ENCODE results near the gene GPR143.
"Not testable (repeated sequence)": the region's sequence is repeated elsewhere in the genome, so short reads cannot be mapped to it uniquely, and the experiment has no call there.

The GPR143 gene

GRCh38 chrX:9768321-9768839 lies 2.7 kb upstream of the GPR143 start:
- DNase-seq = not testable (repeated sequence)

- DNase-seq = no peak
Measured at GRCh38 chrX:9767375-9767774, 1.7 kb upstream of the GPR143 start.

- no peak for DNase-seq
Measured at GRCh38 chrX:9765072-9765736, 443 bp downstream of the GPR143 start.

GRCh38 chrX:9759337-9759736 lies 6.3 kb downstream of the GPR143 start:
- DNase-seq = no peak

DNA sequence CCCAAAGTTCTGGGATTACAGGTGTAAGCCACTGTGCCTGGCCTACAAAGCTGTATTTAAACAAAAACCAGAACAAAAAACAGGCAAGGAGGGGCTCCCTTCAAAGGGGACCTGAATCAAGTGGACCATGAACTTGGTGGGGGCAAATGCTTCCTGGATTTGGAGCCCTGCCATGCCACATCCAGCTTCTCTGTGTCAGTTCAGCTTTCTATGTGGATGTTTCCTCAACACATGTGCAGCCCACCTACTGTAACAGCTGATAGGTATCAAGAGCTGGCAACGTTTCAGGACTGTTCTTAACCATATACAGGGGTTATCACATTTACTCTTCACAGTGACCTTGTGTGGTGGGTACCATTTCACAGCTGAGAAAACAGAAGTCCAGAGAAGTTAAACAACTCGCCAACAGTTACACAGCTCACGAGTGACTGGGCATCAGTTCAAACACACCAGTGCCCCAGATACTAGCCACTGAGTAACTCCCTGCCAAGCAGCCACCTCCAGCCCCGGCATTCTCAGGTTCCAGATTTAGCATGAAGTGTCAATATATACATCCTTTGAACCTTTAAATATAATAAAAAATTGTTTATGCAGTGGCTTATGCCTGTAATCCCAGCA lies 7.5 kb downstream of the GPR143 start:
- DNase-seq = no peak

- DNase-seq = no peak
Measured at GRCh38 chrX:9757366-9757765, 8.3 kb downstream of the GPR143 start.

- DNase-seq = no peak
Measured at GRCh38 chrX:9749146-9749692, 16.4 kb downstream of the GPR143 start.

DNA sequence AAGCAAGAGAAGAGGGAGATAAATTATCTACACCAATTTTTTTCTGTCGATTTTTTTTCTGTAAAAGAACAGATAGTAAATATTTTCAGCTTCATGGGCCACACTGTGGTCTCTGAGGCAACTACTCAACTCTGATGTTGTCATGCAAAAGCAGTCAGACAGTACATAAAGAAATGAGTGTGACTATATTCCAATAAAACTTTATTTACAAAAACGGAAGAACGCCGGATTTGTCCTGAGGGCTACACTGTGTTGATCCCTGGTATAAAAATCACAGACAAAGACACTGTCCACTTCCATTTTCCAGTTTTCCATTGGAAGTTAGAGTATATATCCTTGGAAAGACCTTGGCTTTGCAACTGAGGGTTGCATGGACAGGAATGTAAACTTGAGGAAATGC lies 18.0 kb downstream of the GPR143 start:
- no peak for DNase-seq

- peak; percentile 35 for DNase-seq
Measured at GRCh38 chrX:9746148-9746888, 19.3 kb downstream of the GPR143 start.

GRCh38 chrX:9745417-9746115 lies 20.1 kb downstream of the GPR143 start:
- no peak for DNase-seq

GRCh38 chrX:9739130-9739529 lies 26.5 kb downstream of the GPR143 start:
- DNase-seq = no peak

GRCh38 chrX:9738151-9738550 lies 27.5 kb downstream of the GPR143 start:
- DNase-seq = no peak

DNA sequence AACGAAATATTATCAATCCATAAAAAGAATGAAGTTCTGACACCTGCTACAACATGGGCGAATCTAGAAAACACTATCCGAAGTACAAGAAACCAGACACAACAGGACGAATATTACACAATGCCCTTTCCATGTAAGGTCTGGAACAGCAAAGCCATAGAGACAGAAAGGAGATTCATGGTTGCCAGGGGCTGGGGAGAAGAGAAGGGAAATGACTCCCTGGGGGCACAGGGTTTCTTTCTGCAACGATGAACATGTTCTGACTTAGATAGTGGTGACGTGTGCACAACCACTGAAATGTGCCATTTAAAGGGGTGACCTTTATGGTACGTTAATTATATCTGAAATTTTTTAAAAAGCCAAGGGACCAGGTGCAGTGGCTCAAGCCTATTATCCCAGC lies 28.3 kb downstream of the GPR143 start:
- DNase-seq = no peak

DNA sequence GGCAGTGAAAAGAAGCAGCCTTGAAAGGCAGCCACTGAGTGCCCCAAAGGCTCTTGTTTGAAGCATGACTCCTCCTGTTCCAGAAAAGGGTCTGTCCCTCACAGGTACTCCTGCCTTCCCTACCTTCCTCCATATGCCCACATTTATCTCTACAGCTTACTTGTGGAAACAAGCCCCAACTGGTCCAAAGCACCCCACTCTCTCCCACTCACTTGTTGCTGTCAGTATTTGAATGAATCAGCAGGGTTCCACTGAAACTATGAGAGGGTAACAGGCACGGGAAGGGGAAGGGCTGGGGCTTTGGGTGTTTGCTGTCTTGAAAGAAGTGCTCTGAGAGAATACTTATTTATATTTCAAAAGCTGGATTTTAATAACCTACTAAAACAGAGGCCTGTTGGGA lies 34.9 kb downstream of the GPR143 start:
- no peak for DNase-seq

GRCh38 chrX:9730078-9730477 lies 35.6 kb downstream of the GPR143 start:
- DNase-seq = no peak

GRCh38 chrX:9729171-9729885 lies 36.3 kb downstream of the GPR143 start:
- DNase-seq = peak; percentile 18

DNA sequence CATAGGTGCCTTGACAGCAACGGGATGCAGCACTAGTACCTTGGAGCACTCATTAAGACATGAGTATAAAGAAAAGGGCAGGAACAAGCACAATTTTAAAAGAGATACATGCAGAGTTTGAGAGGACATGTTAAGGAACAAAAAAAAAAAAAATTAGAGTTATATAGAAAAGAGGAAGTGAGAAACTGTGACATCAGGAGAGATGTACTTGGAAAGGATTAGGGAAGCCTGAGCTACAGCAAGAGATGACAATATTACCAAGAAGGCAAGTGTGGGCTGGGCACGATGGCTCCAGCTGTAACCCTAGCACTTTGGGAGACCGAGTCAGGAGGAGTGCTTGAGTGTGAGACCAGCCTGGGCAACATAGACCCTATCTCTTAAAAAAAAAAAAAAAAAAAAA lies 37.4 kb downstream of the GPR143 start:
- no peak for DNase-seq

- DNase-seq = peak; percentile 38
Measured at GRCh38 chrX:9724711-9725110, 40.9 kb downstream of the GPR143 start.

DNA sequence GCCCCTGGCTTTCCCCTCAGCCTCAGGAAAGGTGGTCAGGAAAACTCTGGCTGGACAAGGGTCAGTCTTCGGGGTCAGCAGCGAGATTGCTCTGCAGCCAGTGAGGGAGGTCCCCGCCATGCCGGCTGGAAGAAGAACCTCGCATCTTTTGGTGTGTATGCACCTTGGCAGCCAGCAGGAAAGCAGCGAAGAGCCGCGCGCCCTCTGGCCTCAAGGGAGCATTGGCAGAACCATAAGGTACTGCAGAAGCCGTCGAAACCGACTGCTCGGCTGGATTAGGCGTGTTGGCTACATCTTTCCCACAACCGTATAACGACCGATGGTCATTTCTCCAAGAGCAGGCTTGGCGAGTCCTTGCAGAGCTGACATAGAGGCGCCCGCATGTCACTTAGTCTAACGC lies 48.3 kb downstream of the GPR143 start:
- no peak for DNase-seq

DNA sequence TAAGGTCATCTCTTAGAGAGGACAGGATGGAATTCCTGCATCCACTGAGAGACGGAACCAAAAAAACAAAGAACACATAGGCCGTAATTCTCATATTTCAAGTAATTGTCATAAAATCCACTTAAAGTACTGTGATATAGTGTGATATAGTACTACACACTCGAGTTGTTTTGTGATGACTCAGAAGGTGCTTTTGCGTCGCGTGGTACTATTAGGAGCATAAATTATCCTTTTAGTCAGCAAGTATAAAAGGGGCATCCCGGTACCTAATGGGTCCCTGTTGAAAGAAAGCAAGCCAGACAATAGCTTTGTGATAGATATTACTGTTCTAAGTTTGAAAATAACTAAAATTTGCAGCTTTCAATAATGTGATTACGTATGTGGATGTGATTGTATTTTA lies 55.3 kb downstream of the GPR143 start:
- no peak for DNase-seq

GRCh38 chrX:9708923-9709553 lies 56.6 kb downstream of the GPR143 start:
- peak; percentile 66 for DNase-seq

DNA sequence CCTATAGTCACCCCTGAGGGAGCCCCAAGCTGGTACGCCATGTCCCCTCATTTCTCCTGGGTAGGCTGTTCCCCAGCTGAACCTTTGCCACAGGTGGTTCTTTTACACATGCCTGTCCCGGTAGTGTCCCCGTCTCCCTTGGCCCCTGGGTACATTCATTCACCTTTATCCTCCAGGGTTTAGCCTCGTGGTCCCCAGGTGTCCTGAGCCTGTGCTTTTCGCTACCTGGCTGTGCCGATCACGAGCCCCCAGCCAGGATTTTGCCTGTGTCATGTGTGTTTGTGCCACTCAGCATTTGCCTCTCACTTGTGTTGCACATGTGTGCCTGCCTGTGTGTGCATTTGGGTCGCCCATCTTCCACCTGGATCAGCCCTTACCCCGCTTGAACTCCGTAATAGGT lies 57.6 kb downstream of the GPR143 start:
- DNase-seq = no peak

All from fibroblast of skin of scalp (primary cell).